H1 (cell line): ENCODE measurements around the gene CAPN10. TPM values are rescaled to one million over a fixed set of nuclear protein-coding genes. Genes with fewer than 3 reads are reported as not detected.

Source experiments
- CTCF ChIA-PET: fragments of 300-600 bp; sonication (Branson Sonifier 250); formaldehyde crosslinking; loops from one replicate; lab custom pipeline; 2021; ENCODE audit not compliant: partially characterized antibody; lab: Charles Lee
- POLR2A ChIA-PET: fragments of 300-600 bp; sonication (Branson Sonifier 250); formaldehyde crosslinking; loops from one replicate; lab custom pipeline; 2021; ENCODE audit warnings: inconsistent platforms; ENCODE audit not compliant: partially characterized antibody; lab: Charles Lee
- DNase-seq, 2 experiments: peaks; one replicate each; pipeline versions ENCODE4 v3.0.0 to v3.0.0-alpha.2; 2010 to 2022; ENCODE audit warnings: low spot score in 2 of 2, low read depth in 1 of 2, mixed read lengths in 1 of 2
- FAIRE-seq: peaks from 2 replicates; lab custom pipeline; 2011; peaks lifted over from hg19 to GRCh38; lab: Jason Lieb, UNC
- H2AFZ ChIP-seq: 2 replicates; pipeline ENCODE4 v1.8.1; 2012; ENCODE audit warnings: low read length, inconsistent platforms
- H2AK5ac ChIP-seq: 2 replicates; pipeline ENCODE4 v1.6.1; 2013; ENCODE audit warnings: low read depth, low read length
- H2BK120ac ChIP-seq: replicated peaks from 2 replicates; pipeline ENCODE3; 2013; ENCODE audit warnings: low read depth, low read length, inconsistent platforms
- H2BK12ac ChIP-seq: 2 replicates; pipeline ENCODE4 v1.6.1; 2013; ENCODE audit warnings: low read depth, low read length
- H2BK15ac ChIP-seq: 2 replicates; pipeline ENCODE4 v1.6.1; 2013; ENCODE audit warnings: low read length
- H2BK20ac ChIP-seq: 2 replicates; pipeline ENCODE4 v1.6.1; 2013; ENCODE audit warnings: low read length
- H2BK5ac ChIP-seq: 2 replicates; pipeline ENCODE4 v1.6.1; 2013; ENCODE audit warnings: low read depth, low read length
- H3K14ac ChIP-seq: 2 replicates; pipeline ENCODE4 v1.6.1; 2013; ENCODE audit warnings: inconsistent platforms; ENCODE audit not compliant: insufficient read length
- H3K18ac ChIP-seq: 2 replicates; pipeline ENCODE4 v1.6.1; 2013; ENCODE audit warnings: low read length; ENCODE audit errors: extremely low read depth
- H3K23ac ChIP-seq: 2 replicates; pipeline ENCODE4 v1.6.1; 2013; ENCODE audit warnings: inconsistent platforms; ENCODE audit not compliant: insufficient read length
- H3K23me2 ChIP-seq: 2 replicates; pipeline ENCODE4 v1.6.1; 2013; ENCODE audit warnings: low read depth, low read length
- H3K27ac ChIP-seq: 2 replicates; pipeline ENCODE4 v1.6.1; 2011; ENCODE audit warnings: low read depth, low read length, inconsistent platforms
- H3K27me3 ChIP-seq, 4 experiments: replicated peaks in 1 of 4; 1 replicate in 1 of 4; 2 replicates in 3 of 4; pipeline versions ENCODE4 v1.6.1 to v1.8.1; 2011 to 2013; ENCODE audit warnings: low read length in 3 of 4, mild to moderate bottlenecking in 3 of 4, inconsistent platforms in 2 of 4, mixed read lengths in 2 of 4, moderate library complexity in 1 of 4; ENCODE audit not compliant: control insufficient read depth in 3 of 4, insufficient read depth in 3 of 4; ENCODE audit errors: extremely low read depth in 1 of 4
- H3K36me3 ChIP-seq, 4 experiments: 2 replicates each; pipeline versions ENCODE4 v1.6.1 to v1.8.1; 2011 to 2013; ENCODE audit warnings: mild to moderate bottlenecking in 4 of 4, low read length in 3 of 4, moderate library complexity in 2 of 4, control low read depth in 1 of 4, inconsistent platforms in 1 of 4; ENCODE audit not compliant: insufficient read depth in 4 of 4, control insufficient read depth in 2 of 4
- H3K4ac ChIP-seq: replicated peaks from 2 replicates; pipeline ENCODE3; 2013; ENCODE audit warnings: low read length, low read depth, mixed read lengths, inconsistent platforms; ENCODE audit not compliant: insufficient read length
- H3K4me1 ChIP-seq, 4 experiments: replicated peaks in 1 of 4; 1 replicate in 1 of 4; 2 replicates in 3 of 4; pipeline versions ENCODE4 v1.6.1 to v1.8.1; 2011 to 2013; ENCODE audit warnings: low read length in 3 of 4, inconsistent platforms in 2 of 4, mixed read lengths in 1 of 4; ENCODE audit not compliant: insufficient read depth in 4 of 4, control insufficient read depth in 3 of 4
- H3K4me2 ChIP-seq, 2 experiments: 2 replicates each; pipeline versions ENCODE4 v1.6.1 to v1.8.1; 2011 to 2013; ENCODE audit warnings: low read depth in 2 of 2, low read length in 2 of 2, control low read depth in 1 of 2, inconsistent platforms in 1 of 2, mild to moderate bottlenecking in 1 of 2; ENCODE audit not compliant: insufficient read depth in 1 of 2
- H3K4me3 ChIP-seq, 4 experiments: fragments of 200-600, 300-600 bp in 1 of 4; sonication (generic), shearing (Covaris generic), sonication (Bioruptor Twin) in 1 of 4; 2 replicates each; pipeline versions ENCODE4 v1.5.1 to v1.8.1; 2011 to 2016; ENCODE audit warnings: low read length in 4 of 4, low read depth in 3 of 4, control low read depth in 2 of 4, inconsistent platforms in 2 of 4, mild to moderate bottlenecking in 2 of 4, mixed read lengths in 1 of 4, moderate library complexity in 1 of 4; ENCODE audit not compliant: insufficient read depth in 2 of 4; ENCODE audit errors: extremely low read depth in 1 of 4
- H3K56ac ChIP-seq: replicated peaks from 2 replicates; pipeline ENCODE3; 2013; ENCODE audit warnings: low read depth, mild to moderate bottlenecking, mixed read lengths, low read length, inconsistent platforms; ENCODE audit not compliant: insufficient read length
- H3K79me1 ChIP-seq: 2 replicates; pipeline ENCODE4 v1.6.1; 2013; ENCODE audit warnings: low read depth, low read length, control low read depth
- H3K79me2 ChIP-seq, 2 experiments: 2 replicates each; pipeline versions ENCODE4 v1.6.1 to v1.8.1; 2012 to 2013; ENCODE audit warnings: low read length in 2 of 2, mild to moderate bottlenecking in 2 of 2, inconsistent platforms in 1 of 2; ENCODE audit not compliant: insufficient read depth in 2 of 2, control insufficient read depth in 1 of 2
- H3K9ac ChIP-seq, 4 experiments: replicated peaks in 1 of 4; 1 replicate in 1 of 4; 2 replicates in 3 of 4; pipeline versions ENCODE4 v1.6.1 to v1.8.1; 2011 to 2013; ENCODE audit warnings: low read depth in 3 of 4, low read length in 3 of 4, control low read depth in 2 of 4, mild to moderate bottlenecking in 2 of 4, moderate library complexity in 2 of 4, inconsistent platforms in 1 of 4; ENCODE audit errors: extremely low read depth in 1 of 4
- H3K9me3 ChIP-seq, 2 experiments: 2 replicates each; pipeline versions ENCODE4 v1.6.1 to v1.8.1; 2012 to 2013; ENCODE audit warnings: mild to moderate bottlenecking in 2 of 2, moderate library complexity in 2 of 2, control low read depth in 1 of 2, inconsistent platforms in 1 of 2, low read depth in 1 of 2, low read length in 1 of 2, mixed read lengths in 1 of 2; ENCODE audit not compliant: insufficient read depth in 2 of 2
- H4K20me1 ChIP-seq, 2 experiments: replicated peaks in 1 of 2; 2 replicates each; pipeline versions ENCODE3 to v1.8.1; 2011 to 2013; ENCODE audit warnings: inconsistent platforms in 2 of 2, low read length in 2 of 2, mild to moderate bottlenecking in 1 of 2; ENCODE audit not compliant: insufficient read depth in 2 of 2, control insufficient read depth in 1 of 2
- H4K5ac ChIP-seq: 2 replicates; pipeline ENCODE4 v1.6.1; 2013; ENCODE audit warnings: low read length, low read depth, mixed read lengths, inconsistent platforms; ENCODE audit not compliant: insufficient read length
- H4K8ac ChIP-seq: 2 replicates; pipeline ENCODE4 v1.8.0; 2013; ENCODE audit warnings: mild to moderate bottlenecking, moderate library complexity, low read length, inconsistent platforms; ENCODE audit not compliant: insufficient read depth; ENCODE audit errors: extremely low read depth
- H4K91ac ChIP-seq: replicated peaks from 2 replicates; pipeline ENCODE3; 2013; ENCODE audit warnings: low read length, mixed read lengths, inconsistent platforms; ENCODE audit not compliant: insufficient read length
- TEAD4 ChIP-seq: IDR thresholded peaks from 2 replicates; pipeline ENCODE4 v1.6.1; 2012; ENCODE audit warnings: low read depth, low read length, inconsistent platforms, mixed read lengths
- WGBS, 2 experiments: shearing (Covaris generic) in 1 of 2; methylation state at CpG; one replicate each; pipeline versions ENCODE4 v1.1.6 to v1.1.7; 2013 to 2015; ENCODE audit warnings: low lambda C conversion rate in 2 of 2, mixed read lengths in 2 of 2, inconsistent platforms in 1 of 2, low coverage in 1 of 2, missing lambda C conversion rate in 1 of 2; ENCODE audit not compliant: insufficient replicate concordance in 2 of 2, insufficient coverage in 1 of 2, insufficient read length in 1 of 2; ENCODE audit errors: extremely low coverage in 1 of 2, missing lambda C conversion rate in 1 of 2; 5-methylcytosine and 5-hydroxymethylcytosine counted together
- polyA plus RNA-seq, 7 experiments: library from polyadenylated mRNA; depleted of rRNA in 3 of 7; stranded (reverse) in 5 of 7; unstranded in 2 of 7; fragments of >200 nt in 5 of 7; fragments of 200-250 nt in 2 of 7; gene quantifications; 1 replicate in 5 of 7; 2 replicates in 1 of 7; 4 replicates in 1 of 7; pipeline versions ENCODE4 v1.2.1 to v1.2.3, GENCODE V29; 2011 to 2013; ENCODE audit warnings: missing spikeins in 2 of 7, mixed read lengths in 2 of 7
- total RNA-seq: library from RNA; stranded (reverse); fragmentation: NEBNext Ultra II Directional; extraction: Animal tissue kit (Norgen Biotek cat#: 25700); gene quantifications from 2 replicates; pipeline ENCODE4 v1.2.1, GENCODE V29; 2021

The CAPN10 gene
- total and polyA plus RNA-seq, 2 of the 8 experiments (the other 6 are each of a cell fraction or from before 2014, with no cell fraction given): 30.7 to 39.8 TPM

- Histone ChIP-seq H3K4ac (no peak overlapping the region), H3K56ac (no peak overlapping the region), H3K4me2 (no peak overlapping the region), H4K20me1 (no peaks in the 10 kb centered on the region), H2BK12ac (no peak overlapping the region), H4K8ac (no peak overlapping the region), H2AFZ (no peak overlapping the region), H3K23me2 (no peaks in the 10 kb centered on the region), H2BK120ac (no peak overlapping the region), H3K4me1 (no peaks in the 10 kb centered on the region), H3K27me3 (no peaks in the 10 kb centered on the region; a peak in 1 of 7 replicates), H3K36me3 (no peaks in the 10 kb centered on the region), H3K14ac (no peak overlapping the region), H2BK15ac (no peak overlapping the region), H2AK5ac (no peak overlapping the region), H3K27ac (no peak overlapping the region), H3K18ac (no peak overlapping the region), H3K9ac (no peak overlapping the region), H2BK5ac (no peak overlapping the region), H4K91ac (no peak overlapping the region), H4K5ac (no peak overlapping the region), H2BK20ac (no peak overlapping the region), H3K4me3 (no peak overlapping the region), H3K9me3 (peaks cover 32 to 62% of the 10 kb centered on the region in 2 experiments), H3K79me2 (no peaks in the 10 kb centered on the region), H3K23ac (no peak overlapping the region), H3K79me1 (no peaks in the 10 kb centered on the region)
- no peak for DNase-seq
- FAIRE-seq: no peak
- POLR2A ChIA-PET: no interaction called here
- TF ChIP-seq TEAD4: no peak
- CTCF ChIA-PET: no interaction called here
- WGBS, 2 experiments: 87% methylated on average over 6 of the region's 6 CpGs; no CpG with 5 or more reads in 1 of the 2 experiments
These were observed 48.8 kb downstream of the CAPN10 start for GRCh38 chr2:240635121-240635997.
